CD14-positive monocyte (primary cell): ENCODE measurements around the gene SPATA31E1. TPM values are rescaled to one million over a fixed set of nuclear protein-coding genes. Genes with fewer than 3 reads are reported as not detected.

ENCODE experiments used
- DNase-seq, 3 donors: peaks; one replicate each; pipeline ENCODE4 v3.0.0-alpha.2; 2011 to 2022
- H2AFZ ChIP-seq: 2 replicates; pipeline ENCODE4 v1.6.0; 2012; ENCODE audit warnings: mild to moderate bottlenecking, low read depth, low read length, inconsistent platforms; ENCODE audit not compliant: insufficient read depth, poor library complexity, severe bottlenecking
- H3K27ac ChIP-seq, 2 donors: 1 replicate in 1 of 2; 2 replicates in 1 of 2; pipeline ENCODE4 v1.5.1; 2012 to 2013; ENCODE audit warnings: low read length in 2 of 2, control low read depth in 1 of 2, inconsistent platforms in 1 of 2, low read depth in 1 of 2, mild to moderate bottlenecking in 1 of 2
- H3K27me3 ChIP-seq, 2 donors: one replicate each; pipeline versions ENCODE4 v1.6.0 to v1.6.1; 2011 to 2013; ENCODE audit warnings: low read length in 2 of 2; ENCODE audit not compliant: control insufficient read depth in 2 of 2, insufficient read depth in 2 of 2
- H3K36me3 ChIP-seq, 2 donors: replicated peaks in 1 of 2; 1 replicate in 1 of 2; 2 replicates in 1 of 2; pipeline versions ENCODE4 v1.5.1 to v1.6.1; 2012 to 2013; ENCODE audit warnings: low read length in 2 of 2, control low read depth in 1 of 2, inconsistent platforms in 1 of 2, mild to moderate bottlenecking in 1 of 2; ENCODE audit not compliant: insufficient read depth in 2 of 2, control insufficient read depth in 1 of 2
- H3K4me1 ChIP-seq, 2 donors: 1 replicate in 1 of 2; 2 replicates in 1 of 2; pipeline versions ENCODE4 v1.5.1 to v1.6.1; 2012 to 2013; ENCODE audit warnings: low read length in 2 of 2, control low read depth in 1 of 2, inconsistent platforms in 1 of 2, mild to moderate bottlenecking in 1 of 2, moderate library complexity in 1 of 2; ENCODE audit not compliant: insufficient read depth in 2 of 2, control insufficient read depth in 1 of 2
- H3K4me2 ChIP-seq: replicated peaks from 2 replicates; pipeline ENCODE3; 2012; ENCODE audit warnings: low read length, moderate library complexity, mild to moderate bottlenecking; ENCODE audit not compliant: poor library complexity, severe bottlenecking; ENCODE audit errors: extremely low read depth
- H3K4me3 ChIP-seq, 3 experiments: fragments of 200-600 bp in 1 of 3; sonication (generic) in 1 of 3; replicated peaks in 1 of 3; 1 replicate in 2 of 3; 2 replicates in 1 of 3; pipeline ENCODE4 v1.5.1; 2011 to 2013; ENCODE audit warnings: low read length in 3 of 3, mild to moderate bottlenecking in 3 of 3, control low read depth in 2 of 3, low read depth in 2 of 3, inconsistent platforms in 1 of 3, moderate library complexity in 1 of 3
- H3K79me2 ChIP-seq: 2 replicates; pipeline ENCODE4 v1.6.0; 2012; ENCODE audit warnings: mild to moderate bottlenecking, control low read depth, inconsistent platforms, low read length, moderate library complexity; ENCODE audit not compliant: insufficient read depth
- H3K9ac ChIP-seq: 2 replicates; pipeline ENCODE4 v1.6.0; 2017; ENCODE audit warnings: low read length, mild to moderate bottlenecking; ENCODE audit not compliant: insufficient read depth, poor library complexity, severe bottlenecking
- H3K9me3 ChIP-seq, 2 donors: replicated peaks in 1 of 2; 1 replicate in 1 of 2; 2 replicates in 1 of 2; pipeline versions ENCODE4 v1.5.1 to v1.6.1; 2012 to 2013; ENCODE audit warnings: low read length in 2 of 2, control low read depth in 1 of 2; ENCODE audit not compliant: control insufficient read depth in 1 of 2, insufficient read depth in 1 of 2
- H4K20me1 ChIP-seq: 2 replicates; pipeline ENCODE4 v1.6.0; 2012; ENCODE audit warnings: mild to moderate bottlenecking, low read length, control low read depth, moderate library complexity; ENCODE audit not compliant: insufficient read depth
- H3K27ac Mint-ChIP-seq, 7 donors: one replicate each; pipeline ENCODE4 v1.8.0; 2020; ENCODE audit warnings: mild to moderate bottlenecking in 7 of 7, mixed read lengths in 7 of 7, moderate library complexity in 6 of 7, inconsistent platforms in 2 of 7
- H3K27me3 Mint-ChIP-seq, 3 donors: one replicate each; pipeline ENCODE4 v1.8.0; 2021 to 2022; ENCODE audit warnings: low read depth in 3 of 3, mild to moderate bottlenecking in 3 of 3, mixed read lengths in 3 of 3, moderate library complexity in 3 of 3, inconsistent platforms in 1 of 3
- H3K36me3 Mint-ChIP-seq, 2 donors: one replicate each; pipeline ENCODE4 v1.8.0; 2020; ENCODE audit warnings: mixed read lengths in 2 of 2, inconsistent platforms in 1 of 2, mild to moderate bottlenecking in 1 of 2
- H3K4me1 Mint-ChIP-seq: one replicate; pipeline ENCODE4 v1.8.0; 2020; ENCODE audit warnings: mild to moderate bottlenecking, mixed read lengths
- H3K4me3 Mint-ChIP-seq, 2 donors: one replicate each; pipeline ENCODE4 v1.8.0; 2020; ENCODE audit warnings: mild to moderate bottlenecking in 2 of 2, mixed read lengths in 2 of 2, moderate library complexity in 1 of 2
- H3K9me3 Mint-ChIP-seq, 7 donors: one replicate each; pipeline ENCODE4 v1.8.0; 2020 to 2022; ENCODE audit warnings: mixed read lengths in 7 of 7, mild to moderate bottlenecking in 6 of 7, moderate library complexity in 6 of 7, inconsistent platforms in 2 of 7
- WGBS: methylation state at CpG from one replicate; pipeline ENCODE4 v1.1.5; 2013; ENCODE audit warnings: missing lambda C conversion rate; ENCODE audit not compliant: insufficient coverage; 5-methylcytosine and 5-hydroxymethylcytosine counted together
- intact Hi-C, 2 donors: fragments of 100-400 bp; cut with micrococcal nuclease; formaldehyde crosslinking; loops; one replicate each; pipeline versions ENCODE4 v1.15.0 to v1.15.1; 2023
- polyA plus RNA-seq, 3 donors: library from polyadenylated mRNA; depleted of rRNA in 1 of 3; unstranded in 2 of 3; stranded (reverse) in 1 of 3; fragments of 300-500 nt in 2 of 3; fragments of >200 nt in 1 of 3; fragmentation: Illumina TruSeq in 2 of 3; gene quantifications; 1 replicate in 2 of 3; 2 replicates in 1 of 3; pipeline ENCODE4 v1.2.3, GENCODE V29; 2012 to 2021
- TF ChIP-seq, protein P1 (sequence below): fragments of 200-600 bp; IDR thresholded peaks from one replicate; pipeline ENCODE4 v1.8.0; 2022; ENCODE audit warnings: antibody characterized with exemption, mild to moderate bottlenecking

Gene SPATA31E1
- polyA plus RNA-seq, 3 donors = 0.01 TPM; not detected in 2

DNA sequence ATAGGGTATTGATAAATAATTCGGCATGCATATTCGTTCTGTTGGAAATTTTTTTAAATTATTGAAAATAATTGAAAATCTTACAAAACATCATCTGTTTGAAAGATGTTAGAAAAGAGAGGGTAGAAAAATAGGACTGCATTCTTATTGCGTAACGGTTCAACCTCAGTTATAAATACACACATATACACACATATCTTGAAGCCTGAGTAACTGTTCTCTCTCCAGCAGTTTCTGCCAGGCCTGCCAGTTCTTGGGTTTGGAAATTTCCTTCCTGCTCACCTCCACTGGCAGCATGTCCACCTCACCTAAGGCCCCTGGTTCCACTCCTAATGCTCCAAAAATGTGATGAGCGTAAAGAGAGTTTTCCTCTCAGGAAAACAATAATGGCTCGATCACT lies 9.1 kb downstream of the SPATA31E1 start:
- H3K9me3 ChIP-seq = peaks cover 0 to 8% of the 10 kb centered on the region in 2 donors
- H3K9ac ChIP-seq = no peak overlapping the region
- H3K27ac Mint-ChIP-seq = no peak overlapping the region
- no peaks in the 10 kb centered on the region for H3K79me2 ChIP-seq
- peaks cover 2 to 11% (median 5%) of the 10 kb centered on the region in 7 donors for H3K9me3 Mint-ChIP-seq
- no peak overlapping the region for H3K4me3 Mint-ChIP-seq
- no peak for DNase-seq
- no peaks in the 10 kb centered on the region for H3K4me1 Mint-ChIP-seq
- intact Hi-C loops = no loop called here
- no peaks in the 10 kb centered on the region for H3K4me1 ChIP-seq
- no peak overlapping the region for H3K4me3 ChIP-seq
- H2AFZ ChIP-seq = no peak overlapping the region
- WGBS = 100% methylated on average over 1 of the region's 6 CpGs
- H3K36me3 ChIP-seq = no peaks in the 10 kb centered on the region
- no peak overlapping the region for H3K27ac ChIP-seq
- H3K27me3 ChIP-seq = no peaks in the 10 kb centered on the region
- H3K27me3 Mint-ChIP-seq = peaks cover 3 to 6% (median 3%) of the 10 kb centered on the region in 3 donors
- no peaks in the 10 kb centered on the region for H4K20me1 ChIP-seq
- TF ChIP-seq, protein P1, sequence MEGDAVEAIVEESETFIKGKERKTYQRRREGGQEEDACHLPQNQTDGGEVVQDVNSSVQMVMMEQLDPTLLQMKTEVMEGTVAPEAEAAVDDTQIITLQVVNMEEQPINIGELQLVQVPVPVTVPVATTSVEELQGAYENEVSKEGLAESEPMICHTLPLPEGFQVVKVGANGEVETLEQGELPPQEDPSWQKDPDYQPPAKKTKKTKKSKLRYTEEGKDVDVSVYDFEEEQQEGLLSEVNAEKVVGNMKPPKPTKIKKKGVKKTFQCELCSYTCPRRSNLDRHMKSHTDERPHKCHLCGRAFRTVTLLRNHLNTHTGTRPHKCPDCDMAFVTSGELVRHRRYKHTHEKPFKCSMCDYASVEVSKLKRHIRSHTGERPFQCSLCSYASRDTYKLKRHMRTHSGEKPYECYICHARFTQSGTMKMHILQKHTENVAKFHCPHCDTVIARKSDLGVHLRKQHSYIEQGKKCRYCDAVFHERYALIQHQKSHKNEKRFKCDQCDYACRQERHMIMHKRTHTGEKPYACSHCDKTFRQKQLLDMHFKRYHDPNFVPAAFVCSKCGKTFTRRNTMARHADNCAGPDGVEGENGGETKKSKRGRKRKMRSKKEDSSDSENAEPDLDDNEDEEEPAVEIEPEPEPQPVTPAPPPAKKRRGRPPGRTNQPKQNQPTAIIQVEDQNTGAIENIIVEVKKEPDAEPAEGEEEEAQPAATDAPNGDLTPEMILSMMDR = no peak
- H3K4me2 ChIP-seq = no peak overlapping the region
- no peaks in the 10 kb centered on the region for H3K36me3 Mint-ChIP-seq

GRCh38 chr9:87892956-87893355 lies 10.3 kb downstream of the SPATA31E1 start:
- Histone ChIP-seq H3K27me3 (no peaks in the 10 kb centered on the region), H4K20me1 (no peaks in the 10 kb centered on the region), H3K4me2 (no peak overlapping the region), H3K27ac (no peak overlapping the region), H3K4me3 (no peak overlapping the region), H3K9me3 (peaks cover 0 to 12% of the 10 kb centered on the region in 2 donors), H2AFZ (no peak overlapping the region), H3K79me2 (no peaks in the 10 kb centered on the region), H3K9ac (no peak overlapping the region), H3K4me1 (no peaks in the 10 kb centered on the region), H3K36me3 (no peaks in the 10 kb centered on the region)
- Mint-ChIP-seq H3K27ac (no peak overlapping the region), H3K27me3 (peaks cover 3 to 6% (median 5%) of the 10 kb centered on the region in 3 donors), H3K9me3 (peaks cover 5 to 15% (median 9%) of the 10 kb centered on the region in 7 donors), H3K36me3 (no peaks in the 10 kb centered on the region), H3K4me3 (no peak overlapping the region), H3K4me1 (no peaks in the 10 kb centered on the region)
- WGBS = 100% methylated on average over 1 of the region's 4 CpGs
- no peak for DNase-seq
- intact Hi-C loops = no loop called here
- TF ChIP-seq, protein P1 = no peak
